HG03378 (cell line): ENCODE data around the gene PSMD3.
A peak's percentile ranks its signal among the peaks of the same experiment; 100 is the strongest.

Experiments used
- ATAC-seq: cut with Tn5 transposase; IDR thresholded peaks from one replicate; pipeline ENCODE4 v1.9.1; 2021; ENCODE audit warnings: mild to moderate bottlenecking, moderate library complexity; ENCODE audit not compliant: unreplicated experiment

PSMD3 gene

GRCh38 chr17:39955726-39956225, 24.8 kb upstream of the PSMD3 start:
- no peak for ATAC-seq

- no peak for ATAC-seq
Measured at GRCh38 chr17:39960524-39961041, 20.0 kb upstream of the PSMD3 start.

GRCh38 chr17:39962642-39963220, 17.9 kb upstream of the PSMD3 start, which contains the start of gene GSDMA:
Gene GSDMA (plus strand): TSS chr17:39963004. CDS start chr17:39965688, 2,684 bp downstream.
- no peak for ATAC-seq

- ATAC-seq: no peak
Measured at GRCh38 chr17:39963829-39964228, 16.8 kb upstream of the PSMD3 start.

- no peak for ATAC-seq
Measured at GRCh38 chr17:39965017-39965699, 15.4 kb upstream of the PSMD3 start.

- ATAC-seq: no peak
Measured at GRCh38 chr17:39966771-39967170, 13.8 kb upstream of the PSMD3 start.

GRCh38 chr17:39968761-39969160, 11.8 kb upstream of the PSMD3 start:
- ATAC-seq: no peak

GRCh38 chr17:39969375-39969774, 11.2 kb upstream of the PSMD3 start:
- ATAC-seq: no peak

- ATAC-seq: no peak
Measured at GRCh38 chr17:39970157-39970692, 10.4 kb upstream of the PSMD3 start.

- no peak for ATAC-seq
Measured at GRCh38 chr17:39971076-39971603, 9.5 kb upstream of the PSMD3 start.

- ATAC-seq: no peak
Measured at GRCh38 chr17:39972271-39972670, 8.3 kb upstream of the PSMD3 start.

GRCh38 chr17:39973496-39973895, 7.1 kb upstream of the PSMD3 start:
- no peak for ATAC-seq

GRCh38 chr17:39974433-39974832, 6.2 kb upstream of the PSMD3 start:
- ATAC-seq: no peak

- ATAC-seq: no peak
Measured at GRCh38 chr17:39975801-39976200, 4.8 kb upstream of the PSMD3 start.

- no peak for ATAC-seq
Measured at GRCh38 chr17:39979016-39979670, 1.5 kb upstream of the PSMD3 start.

- ATAC-seq: peak; percentile 20
Measured at GRCh38 chr17:39979893-39980350, 685 bp upstream of the PSMD3 start.

GRCh38 chr17:39981207-39981741, 667 bp downstream of the PSMD3 start:
- ATAC-seq: peak; percentile 3

GRCh38 chr17:39981766-39982375, 1.3 kb downstream of the PSMD3 start:
- ATAC-seq: no peak

GRCh38 chr17:39988206-39988810, 7.7 kb downstream of the PSMD3 start:
- ATAC-seq: no peak

- no peak for ATAC-seq
Measured at GRCh38 chr17:39994448-39994847, 13.8 kb downstream of the PSMD3 start.
